ENCODE results near the gene TACC2. TPM values are rescaled to one million over a fixed set of nuclear protein-coding genes. Genes with fewer than 3 reads are reported as not detected.
A peak's percentile ranks its signal among the peaks of the same experiment; 100 is the strongest.

TACC2 gene
- total RNA-seq, 6 experiments from 2014 or later, result 16.2 to 21.1 (median 18.8) TPM

DNA sequence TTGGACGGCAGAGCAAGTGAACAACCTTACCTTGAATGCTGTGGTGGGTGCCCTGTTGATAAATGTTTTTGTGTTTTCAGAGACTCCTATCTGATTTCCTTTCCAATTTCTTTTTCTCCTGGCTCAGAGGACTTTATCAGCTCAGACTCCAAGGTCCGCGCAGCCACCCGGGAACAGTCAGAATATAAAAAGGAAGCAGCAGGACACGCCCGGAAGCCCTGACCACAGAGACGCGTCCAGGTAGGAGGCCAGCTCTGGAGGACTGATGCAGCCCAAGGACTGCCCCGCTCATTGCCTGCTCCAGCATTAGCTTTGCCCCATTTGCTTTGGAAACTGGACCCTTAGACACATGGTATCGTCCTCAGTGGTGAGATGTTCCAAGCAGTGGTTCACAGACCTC lies 61.3 kb downstream of the TACC2 start:
- Histone ChIP-seq H3K27ac (no peak overlapping the region), H3K4me3 (no peak overlapping the region), H3K27me3 (no peaks in the 10 kb centered on the region), H3K4me1 (no peaks in the 10 kb centered on the region), H3K36me3 (no peaks in the 10 kb centered on the region), H3K9me3 (no peaks in the 10 kb centered on the region)
- DNase-seq (no peak), ATAC-seq (no peak)
- intact Hi-C loops (cut with DNase I), result loop anchor here (10.0 kb wide), 1 partner anchor 64 kb away; no protein-coding TSS in a partner anchor
- WGBS (ENCODE audit: insufficient coverage, low coverage, low lambda C conversion rate, missing lambda C conversion rate), result 75% methylated on average over 8 of the region's 10 CpGs
- TF ChIP-seq, protein P1, sequence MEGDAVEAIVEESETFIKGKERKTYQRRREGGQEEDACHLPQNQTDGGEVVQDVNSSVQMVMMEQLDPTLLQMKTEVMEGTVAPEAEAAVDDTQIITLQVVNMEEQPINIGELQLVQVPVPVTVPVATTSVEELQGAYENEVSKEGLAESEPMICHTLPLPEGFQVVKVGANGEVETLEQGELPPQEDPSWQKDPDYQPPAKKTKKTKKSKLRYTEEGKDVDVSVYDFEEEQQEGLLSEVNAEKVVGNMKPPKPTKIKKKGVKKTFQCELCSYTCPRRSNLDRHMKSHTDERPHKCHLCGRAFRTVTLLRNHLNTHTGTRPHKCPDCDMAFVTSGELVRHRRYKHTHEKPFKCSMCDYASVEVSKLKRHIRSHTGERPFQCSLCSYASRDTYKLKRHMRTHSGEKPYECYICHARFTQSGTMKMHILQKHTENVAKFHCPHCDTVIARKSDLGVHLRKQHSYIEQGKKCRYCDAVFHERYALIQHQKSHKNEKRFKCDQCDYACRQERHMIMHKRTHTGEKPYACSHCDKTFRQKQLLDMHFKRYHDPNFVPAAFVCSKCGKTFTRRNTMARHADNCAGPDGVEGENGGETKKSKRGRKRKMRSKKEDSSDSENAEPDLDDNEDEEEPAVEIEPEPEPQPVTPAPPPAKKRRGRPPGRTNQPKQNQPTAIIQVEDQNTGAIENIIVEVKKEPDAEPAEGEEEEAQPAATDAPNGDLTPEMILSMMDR (IDR thresholded peaks at IDR 0.05), result no peak
- no peak for TF ChIP-seq POLR2A (IDR thresholded peaks at IDR 0.05)

DNA sequence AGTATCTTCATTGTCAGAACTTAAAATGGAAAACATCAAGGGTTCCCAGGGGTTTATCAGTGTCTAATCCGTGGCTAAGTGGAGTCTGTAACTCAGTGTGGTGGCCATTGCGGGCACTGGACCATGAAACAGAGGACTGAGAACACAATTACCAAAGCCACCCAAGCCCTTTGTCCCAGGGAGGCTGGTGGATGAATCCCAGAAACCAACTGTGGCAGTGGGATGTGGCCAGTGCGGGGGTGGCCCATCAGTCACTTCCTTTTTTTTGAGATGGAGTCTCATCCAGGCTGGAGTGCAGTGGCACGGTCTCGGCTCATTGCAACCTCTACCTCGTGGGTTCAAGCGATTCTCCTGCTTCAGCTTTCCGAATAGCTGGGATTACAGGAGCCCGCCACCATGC lies 61.8 kb downstream of the TACC2 start:
- intact Hi-C loops (cut with DNase I), result loop anchor here (10.0 kb wide), 1 partner anchor 64 kb away; no protein-coding TSS in a partner anchor

DNA sequence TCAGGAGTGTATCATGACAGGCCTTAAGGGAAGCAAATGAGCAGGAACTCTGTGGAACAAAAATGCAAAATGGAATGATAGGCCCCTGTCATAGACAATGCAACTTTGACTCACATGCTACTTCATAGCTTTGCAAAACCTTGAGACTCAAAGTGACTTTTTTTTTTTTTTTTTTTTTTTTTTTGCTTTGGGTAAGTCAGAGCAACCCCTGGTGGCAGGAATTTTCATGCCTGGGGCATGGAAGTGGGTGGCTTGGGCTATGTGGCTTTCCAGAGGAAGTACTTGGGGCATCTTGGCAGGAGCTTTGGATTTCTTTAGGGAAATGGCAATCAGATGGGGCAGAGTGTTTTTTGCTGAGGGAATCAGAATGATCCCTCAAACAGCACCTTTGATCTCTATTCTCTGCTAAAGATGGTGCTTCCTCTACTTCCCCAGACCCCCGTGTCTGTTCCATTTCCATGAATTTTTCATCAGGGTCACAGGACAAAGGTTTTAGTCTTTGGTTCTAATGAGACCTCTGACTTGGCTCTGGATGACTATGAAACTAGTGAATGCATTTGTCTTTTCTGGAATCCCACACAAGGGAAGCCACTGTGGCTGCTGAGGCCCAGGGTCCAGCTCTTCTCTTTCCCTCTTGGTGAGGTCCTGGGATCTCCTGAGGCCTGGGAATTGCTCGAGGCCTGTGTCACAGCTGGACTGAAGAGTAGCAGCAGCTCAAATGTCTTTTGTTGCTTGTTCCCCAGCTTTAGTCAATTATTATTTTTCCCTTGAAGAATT lies 62.8 kb downstream of the TACC2 start:
- DNase-seq, result peak in 2 of 3 donors; percentile 32 to 63
- intact Hi-C loops (cut with DNase I), result loop anchor here (10.0 kb wide), 1 partner anchor 63 kb away; no protein-coding TSS in a partner anchor

More for the DNA sequence above, 61.8 kb downstream of the TACC2 start:
- no peak for ATAC-seq
- Histone ChIP-seq H3K9me3 (no peaks in the 10 kb centered on the region), H3K36me3 (no peaks in the 10 kb centered on the region), H3K4me1 (no peaks in the 10 kb centered on the region), H3K27ac (no peak overlapping the region), H3K4me3 (no peak overlapping the region), H3K27me3 (no peaks in the 10 kb centered on the region)
- no peak for DNase-seq
- WGBS (ENCODE audit: insufficient coverage, low coverage, low lambda C conversion rate, missing lambda C conversion rate), result no CpG with 5 or more reads among the region's 9 CpGs
- TF ChIP-seq POLR2A (IDR thresholded peaks at IDR 0.05), result no peak
- TF ChIP-seq, protein P1 (IDR thresholded peaks at IDR 0.05), result no peak

DNA sequence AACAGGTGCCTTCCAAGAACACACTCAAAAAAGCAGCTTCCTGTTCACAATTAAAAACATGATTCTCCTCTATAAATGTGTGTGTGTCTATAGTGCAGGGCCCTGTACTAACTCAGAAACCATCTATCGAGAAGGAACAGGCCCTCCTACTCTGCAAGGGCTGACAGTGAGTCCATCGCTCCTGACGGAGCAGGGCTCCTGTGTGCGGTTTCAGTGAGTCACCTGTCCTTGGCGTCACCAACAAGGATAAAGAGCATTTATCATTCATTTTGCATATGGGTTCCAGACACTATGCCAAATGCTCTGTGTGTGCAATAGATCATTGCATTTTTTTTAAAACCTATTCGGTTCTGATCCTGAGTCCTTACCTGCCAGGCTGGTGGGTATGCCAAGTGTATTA lies 63.7 kb downstream of the TACC2 start:
- DNase-seq, result no peak
- no peaks in the 10 kb centered on the region for H3K4me1 ChIP-seq
- no peaks in the 10 kb centered on the region for H3K9me3 ChIP-seq
- no peak for TF ChIP-seq POLR2A (IDR thresholded peaks at IDR 0.05)
- TF ChIP-seq, protein P1 (IDR thresholded peaks at IDR 0.05), result no peak
- H3K27ac ChIP-seq, result no peak overlapping the region
- intact Hi-C loops (cut with DNase I), result loop anchor here (10.0 kb wide), 1 partner anchor 62 kb away; no protein-coding TSS in a partner anchor
- no peak for ATAC-seq
- no peaks in the 10 kb centered on the region for H3K36me3 ChIP-seq
- H3K4me3 ChIP-seq, result no peak overlapping the region
- WGBS (ENCODE audit: insufficient coverage, low coverage, low lambda C conversion rate, missing lambda C conversion rate), result 75% methylated on average over 1 of the region's 6 CpGs
- H3K27me3 ChIP-seq, result no peaks in the 10 kb centered on the region

More for the DNA sequence above, 62.8 kb downstream of the TACC2 start:
- ATAC-seq, result peak; percentile 50 to 66 (median 62)
- WGBS (ENCODE audit: insufficient coverage, low coverage, low lambda C conversion rate, missing lambda C conversion rate), result 46% methylated on average over 2 of the region's 2 CpGs
- no peaks in the 10 kb centered on the region for H3K9me3 ChIP-seq
- no peak overlapping the region for H3K27ac ChIP-seq
- no peak for TF ChIP-seq POLR2A (IDR thresholded peaks at IDR 0.05)
- TF ChIP-seq, protein P1 (IDR thresholded peaks at IDR 0.05), result peak; percentile 41 to 71 (median 66)
- no peak overlapping the region for H3K4me3 ChIP-seq
- no peaks in the 10 kb centered on the region for H3K4me1 ChIP-seq
- H3K36me3 ChIP-seq, result no peaks in the 10 kb centered on the region
- H3K27me3 ChIP-seq, result no peaks in the 10 kb centered on the region
